GM12874 (cell line): Measurements from ENCODE around the gene WNT3A.

Source experiments
- TF ChIP-seq, protein P1 (sequence below): IDR thresholded peaks from 2 replicates; pipeline ENCODE4 v1.5.1; 2011; ENCODE audit warnings: low read depth, mild to moderate bottlenecking, control low read depth, low read length, moderate library complexity; ENCODE audit not compliant: insufficient read depth

WNT3A gene

DNA sequence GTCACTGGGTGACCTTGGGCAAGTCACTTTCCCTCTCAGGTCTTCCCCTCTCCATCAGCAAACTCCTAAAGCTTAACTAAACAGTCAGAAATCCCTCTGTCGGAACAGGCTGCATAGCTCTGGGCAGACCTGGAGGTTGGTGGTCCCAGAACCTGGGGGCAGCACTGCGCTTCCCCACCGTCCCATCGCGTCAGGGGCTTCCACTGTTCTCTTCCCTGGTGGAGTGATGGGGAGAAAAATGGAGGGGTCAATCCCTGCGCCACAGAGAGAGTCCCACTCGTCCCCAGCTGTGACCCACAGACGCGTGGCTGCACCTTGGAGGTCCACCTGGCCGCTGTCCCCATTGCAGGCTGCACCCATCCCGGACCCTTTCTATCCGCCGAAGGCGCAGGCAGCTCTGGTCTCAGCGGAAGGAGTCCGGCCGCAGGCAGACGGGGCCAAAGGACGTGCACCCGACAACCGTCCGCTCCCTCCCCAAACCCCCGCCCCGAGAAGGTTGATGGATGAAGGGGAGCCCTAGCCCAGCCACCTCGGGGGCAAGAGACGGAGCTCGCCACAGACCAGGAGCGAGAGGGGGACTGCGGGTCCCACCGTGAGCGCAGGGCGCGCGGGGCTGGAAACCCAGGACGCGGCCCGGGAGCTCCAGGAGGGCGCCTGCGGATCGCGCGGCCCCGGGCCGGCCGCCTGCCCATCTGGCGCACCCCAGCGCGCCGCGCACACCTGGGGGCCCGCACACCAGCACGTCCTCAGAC is 588 bp upstream of the WNT3A start:
- TF ChIP-seq, protein P1, sequence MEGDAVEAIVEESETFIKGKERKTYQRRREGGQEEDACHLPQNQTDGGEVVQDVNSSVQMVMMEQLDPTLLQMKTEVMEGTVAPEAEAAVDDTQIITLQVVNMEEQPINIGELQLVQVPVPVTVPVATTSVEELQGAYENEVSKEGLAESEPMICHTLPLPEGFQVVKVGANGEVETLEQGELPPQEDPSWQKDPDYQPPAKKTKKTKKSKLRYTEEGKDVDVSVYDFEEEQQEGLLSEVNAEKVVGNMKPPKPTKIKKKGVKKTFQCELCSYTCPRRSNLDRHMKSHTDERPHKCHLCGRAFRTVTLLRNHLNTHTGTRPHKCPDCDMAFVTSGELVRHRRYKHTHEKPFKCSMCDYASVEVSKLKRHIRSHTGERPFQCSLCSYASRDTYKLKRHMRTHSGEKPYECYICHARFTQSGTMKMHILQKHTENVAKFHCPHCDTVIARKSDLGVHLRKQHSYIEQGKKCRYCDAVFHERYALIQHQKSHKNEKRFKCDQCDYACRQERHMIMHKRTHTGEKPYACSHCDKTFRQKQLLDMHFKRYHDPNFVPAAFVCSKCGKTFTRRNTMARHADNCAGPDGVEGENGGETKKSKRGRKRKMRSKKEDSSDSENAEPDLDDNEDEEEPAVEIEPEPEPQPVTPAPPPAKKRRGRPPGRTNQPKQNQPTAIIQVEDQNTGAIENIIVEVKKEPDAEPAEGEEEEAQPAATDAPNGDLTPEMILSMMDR: no peak

DNA sequence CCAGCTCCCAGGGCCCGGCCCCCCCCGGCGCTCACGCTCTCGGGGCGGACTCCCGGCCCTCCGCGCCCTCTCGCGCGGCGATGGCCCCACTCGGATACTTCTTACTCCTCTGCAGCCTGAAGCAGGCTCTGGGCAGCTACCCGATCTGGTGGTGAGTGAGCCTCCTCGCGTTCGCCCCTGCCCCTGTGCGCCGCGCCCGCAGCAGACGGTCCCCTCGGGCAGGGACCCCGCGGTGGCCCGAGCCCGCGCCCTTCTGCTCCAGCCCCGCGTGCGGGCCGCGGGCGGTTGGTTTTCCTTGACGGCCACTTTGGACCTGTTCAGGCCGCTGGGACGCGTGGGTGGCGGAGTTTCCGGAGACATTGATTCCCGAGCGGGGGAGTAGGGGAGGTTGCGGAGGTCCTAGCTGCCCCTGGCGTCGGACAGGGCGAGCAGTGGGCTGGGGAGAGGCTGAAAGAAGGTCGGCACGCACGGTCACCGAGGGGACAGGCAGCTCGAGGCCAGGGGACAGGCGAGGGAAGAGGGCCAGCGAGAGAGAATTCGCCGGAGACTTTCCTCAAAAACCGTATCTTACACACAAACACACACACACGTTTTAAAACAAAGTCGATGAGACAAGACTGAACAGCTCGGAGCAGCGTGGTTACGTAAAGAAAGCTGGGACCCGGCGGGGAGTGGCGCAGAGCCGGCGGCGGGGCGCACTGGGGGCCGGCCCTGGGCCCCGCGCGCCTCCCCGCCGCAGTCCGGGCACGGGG is 427 bp downstream of the WNT3A start:
- TF ChIP-seq, protein P1: no peak

DNA sequence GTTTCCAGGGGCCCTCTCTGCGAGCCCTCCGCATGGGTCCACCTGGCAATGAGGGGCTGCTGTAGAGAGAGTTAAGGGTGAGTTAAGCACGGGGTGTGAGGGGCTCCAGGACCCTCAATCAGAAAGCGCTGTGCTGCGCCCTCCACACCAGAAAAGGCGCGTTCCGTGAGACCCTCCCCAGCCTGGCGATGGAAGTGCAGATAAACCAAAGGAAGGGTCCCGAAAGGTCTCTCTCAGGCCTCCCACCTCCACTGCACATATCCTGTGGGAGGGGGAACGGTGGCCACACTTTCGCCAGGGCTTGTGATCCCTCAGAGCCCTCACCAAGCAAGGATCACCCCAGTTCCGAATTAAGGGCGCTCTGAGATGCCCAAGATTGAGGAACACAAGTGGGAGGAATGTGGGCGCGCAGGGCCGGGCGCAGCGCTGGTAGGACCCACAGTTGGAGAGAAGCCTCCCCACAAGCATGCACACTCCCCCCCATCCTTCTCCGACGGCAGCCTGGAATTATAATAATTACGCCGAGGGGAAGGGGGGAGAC is 1.1 kb downstream of the WNT3A start:
- TF ChIP-seq, protein P1: no peak

DNA sequence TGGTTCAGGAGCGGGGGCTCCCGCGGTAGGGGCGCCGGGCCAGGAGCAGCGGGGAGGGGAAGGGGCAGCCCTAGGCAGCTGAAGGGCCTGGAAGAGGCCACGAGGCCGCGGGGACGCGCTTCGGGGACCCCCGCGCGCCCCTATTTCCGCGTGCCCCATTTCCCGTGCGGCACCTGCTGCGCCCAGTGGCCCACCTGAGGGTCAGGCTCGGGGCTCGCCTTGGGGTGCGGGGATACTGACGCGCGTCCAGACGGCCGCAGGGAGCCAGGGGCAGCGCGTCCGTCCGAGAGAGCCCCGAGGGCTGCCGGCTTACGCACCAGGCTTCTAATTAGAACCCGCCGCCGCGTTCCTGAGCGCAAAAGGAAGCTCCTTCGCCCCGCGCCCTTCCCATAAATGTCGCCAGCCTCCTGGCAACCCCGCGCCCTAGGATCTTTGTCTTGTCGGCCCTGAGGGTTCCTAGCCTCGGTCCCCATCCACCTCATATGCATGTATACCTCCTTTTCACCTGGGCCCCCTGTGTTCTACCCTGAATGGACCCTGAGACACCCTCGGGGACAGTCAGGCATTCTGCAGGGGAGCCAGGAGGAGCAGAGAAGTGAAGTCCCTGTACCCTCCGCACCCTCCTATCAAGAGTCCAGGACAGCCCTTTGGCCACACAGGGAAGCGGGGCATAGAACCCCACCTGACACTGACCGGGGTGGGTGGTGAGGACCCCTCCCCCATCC is 1.8 kb downstream of the WNT3A start:
- TF ChIP-seq, protein P1: no peak

DNA sequence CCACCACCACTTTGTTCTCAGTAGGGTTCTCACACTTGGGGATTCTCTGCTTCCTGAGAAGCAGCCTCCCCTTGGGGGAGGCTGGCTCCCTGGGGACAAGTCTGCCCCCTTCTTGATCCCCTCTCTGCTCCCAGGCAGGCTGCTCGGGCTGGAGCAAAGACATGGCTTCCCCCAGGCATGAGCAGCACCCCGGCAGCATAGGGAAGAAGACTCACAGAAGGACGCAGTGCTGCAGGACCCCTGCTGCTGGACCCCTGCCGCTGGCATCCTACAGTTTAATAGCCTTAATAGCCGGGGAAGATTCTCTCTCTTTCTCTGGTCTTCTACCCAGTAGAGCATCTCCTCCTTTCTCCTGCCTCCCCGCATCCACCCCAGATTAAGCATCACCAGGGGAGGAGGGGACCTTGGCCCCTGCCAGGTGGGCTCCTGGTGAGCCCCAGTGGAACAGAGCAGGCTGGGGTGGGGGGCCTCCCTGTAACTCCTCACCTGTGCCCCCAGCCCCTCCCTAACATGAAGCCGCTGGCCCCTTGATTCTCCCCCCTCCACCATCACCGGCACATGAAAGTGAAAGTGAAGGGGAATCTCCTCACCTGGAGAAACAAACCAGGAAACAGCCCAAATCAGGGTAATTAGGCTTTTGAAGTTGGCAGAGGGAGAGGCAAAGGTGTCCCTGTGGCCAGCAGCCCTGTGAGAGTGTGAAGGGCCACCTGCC is 2.5 kb downstream of the WNT3A start:
- TF ChIP-seq, protein P1: no peak

DNA sequence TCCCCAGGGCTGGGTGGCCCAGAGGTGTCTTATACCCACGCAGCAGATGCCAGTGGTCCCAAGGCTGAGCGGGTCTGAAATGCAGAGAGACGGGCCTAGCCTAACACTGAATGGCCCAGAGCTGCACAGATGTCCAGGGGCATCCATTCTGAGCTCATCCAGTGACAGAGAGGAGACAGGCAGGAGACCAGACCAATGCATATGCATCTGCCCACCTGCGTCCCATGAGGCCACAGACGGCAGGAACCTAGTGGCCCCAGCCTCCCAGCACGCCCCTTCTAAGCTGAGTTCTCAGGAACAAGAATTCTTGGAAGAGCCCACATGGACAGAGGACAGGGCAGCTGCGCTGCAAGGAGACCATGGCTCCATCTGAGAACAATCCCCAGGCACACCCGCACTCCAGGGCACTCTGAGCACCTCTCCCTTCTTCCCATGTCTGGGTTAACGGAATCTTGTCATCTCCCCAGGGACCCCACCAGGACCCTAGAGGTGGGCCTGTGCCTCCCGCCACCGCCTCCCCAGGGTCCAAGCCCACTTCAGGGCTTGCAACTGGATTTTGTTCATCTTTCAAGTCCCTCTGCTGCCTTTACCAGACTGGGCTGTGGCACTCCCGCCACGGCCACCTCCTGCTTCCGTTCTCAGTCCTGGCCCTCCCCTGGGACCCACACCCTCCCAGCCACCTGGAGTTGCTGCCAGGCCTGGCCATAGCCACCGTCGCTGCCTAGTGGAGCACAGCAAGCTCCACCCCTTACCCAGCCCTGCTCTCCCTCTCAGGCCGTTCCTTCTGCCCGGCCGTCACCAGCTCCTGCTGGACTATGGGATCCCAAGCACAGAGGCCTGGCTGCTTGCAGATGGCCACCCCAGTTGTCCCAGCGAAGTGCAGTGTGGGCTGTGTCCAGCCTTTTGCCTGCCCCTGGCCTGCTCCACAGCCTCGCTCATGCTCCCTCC is 3.3 kb downstream of the WNT3A start:
- TF ChIP-seq, protein P1: no peak
